Measurements from ENCODE around the gene UNC79. TPM values are rescaled to one million over a fixed set of nuclear protein-coding genes. Genes with fewer than 3 reads are reported as not detected.

Gene UNC79
- total RNA-seq, 2 experiments from 2014 or later = 0.04 to 0.05 TPM

- POLR2A ChIA-PET = no interaction called here
- Mint-ChIP-seq H3K9me3 (no peaks in the 10 kb centered on the region), H3K27me3 (peaks cover 15% of the 10 kb centered on the region)
Measured at GRCh38 chr14:93549595-93549994, 118.9 kb downstream of the UNC79 start.

DNA sequence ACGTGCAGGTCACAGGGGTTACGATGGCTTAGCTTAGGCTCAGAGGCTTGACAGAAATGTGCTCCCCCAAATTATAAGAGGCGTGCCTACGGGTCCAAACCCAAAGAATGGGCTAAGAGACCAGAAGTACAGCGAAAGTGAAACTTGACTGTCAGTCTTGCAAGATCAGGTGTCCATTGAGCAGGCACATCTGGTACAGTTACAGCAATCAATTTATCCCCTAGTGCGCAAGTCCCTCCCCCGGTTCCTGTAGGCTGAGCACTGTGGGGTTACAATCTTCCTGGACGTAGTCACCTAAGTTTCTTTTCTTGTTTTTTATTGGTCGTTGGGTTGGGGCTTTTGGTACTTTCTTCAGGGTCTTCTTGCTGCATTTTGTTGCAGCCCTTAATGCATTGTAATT lies 134.2 kb downstream of the UNC79 start:
- ChIA-PET CTCF (no interaction called here), POLR2A (no interaction called here)
- H3K4me3 Mint-ChIP-seq = no peak overlapping the region
- intact Hi-C loops (cut with micrococcal nuclease) = no loop called here
- no peaks in the 10 kb centered on the region for H3K36me3 Mint-ChIP-seq (ENCODE audit: low read depth)
- H3K27ac Mint-ChIP-seq = no peak overlapping the region
- TF ChIP-seq, protein P1, sequence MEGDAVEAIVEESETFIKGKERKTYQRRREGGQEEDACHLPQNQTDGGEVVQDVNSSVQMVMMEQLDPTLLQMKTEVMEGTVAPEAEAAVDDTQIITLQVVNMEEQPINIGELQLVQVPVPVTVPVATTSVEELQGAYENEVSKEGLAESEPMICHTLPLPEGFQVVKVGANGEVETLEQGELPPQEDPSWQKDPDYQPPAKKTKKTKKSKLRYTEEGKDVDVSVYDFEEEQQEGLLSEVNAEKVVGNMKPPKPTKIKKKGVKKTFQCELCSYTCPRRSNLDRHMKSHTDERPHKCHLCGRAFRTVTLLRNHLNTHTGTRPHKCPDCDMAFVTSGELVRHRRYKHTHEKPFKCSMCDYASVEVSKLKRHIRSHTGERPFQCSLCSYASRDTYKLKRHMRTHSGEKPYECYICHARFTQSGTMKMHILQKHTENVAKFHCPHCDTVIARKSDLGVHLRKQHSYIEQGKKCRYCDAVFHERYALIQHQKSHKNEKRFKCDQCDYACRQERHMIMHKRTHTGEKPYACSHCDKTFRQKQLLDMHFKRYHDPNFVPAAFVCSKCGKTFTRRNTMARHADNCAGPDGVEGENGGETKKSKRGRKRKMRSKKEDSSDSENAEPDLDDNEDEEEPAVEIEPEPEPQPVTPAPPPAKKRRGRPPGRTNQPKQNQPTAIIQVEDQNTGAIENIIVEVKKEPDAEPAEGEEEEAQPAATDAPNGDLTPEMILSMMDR (IDR thresholded peaks at IDR 0.05) = no peak
- no peaks in the 10 kb centered on the region for H3K4me1 Mint-ChIP-seq (ENCODE audit: low read depth)
- no peaks in the 10 kb centered on the region for H3K9me3 Mint-ChIP-seq
- H3K27me3 Mint-ChIP-seq = peaks cover 11% of the 10 kb centered on the region
- no peak for ATAC-seq
- DNase-seq = no peak

More at GRCh38 chr14:93549595-93549994, 118.9 kb downstream of the UNC79 start:
- Mint-ChIP-seq H3K4me1 (ENCODE audit: low read depth) (no peaks in the 10 kb centered on the region), H3K27ac (no peak overlapping the region), H3K36me3 (ENCODE audit: low read depth) (no peaks in the 10 kb centered on the region), H3K4me3 (no peak overlapping the region)
- intact Hi-C loops (cut with micrococcal nuclease) = no loop called here
- CTCF ChIA-PET = no interaction called here
- ATAC-seq (no peak), DNase-seq (no peak)
- TF ChIP-seq, protein P1 (IDR thresholded peaks at IDR 0.05) = no peak

DNA sequence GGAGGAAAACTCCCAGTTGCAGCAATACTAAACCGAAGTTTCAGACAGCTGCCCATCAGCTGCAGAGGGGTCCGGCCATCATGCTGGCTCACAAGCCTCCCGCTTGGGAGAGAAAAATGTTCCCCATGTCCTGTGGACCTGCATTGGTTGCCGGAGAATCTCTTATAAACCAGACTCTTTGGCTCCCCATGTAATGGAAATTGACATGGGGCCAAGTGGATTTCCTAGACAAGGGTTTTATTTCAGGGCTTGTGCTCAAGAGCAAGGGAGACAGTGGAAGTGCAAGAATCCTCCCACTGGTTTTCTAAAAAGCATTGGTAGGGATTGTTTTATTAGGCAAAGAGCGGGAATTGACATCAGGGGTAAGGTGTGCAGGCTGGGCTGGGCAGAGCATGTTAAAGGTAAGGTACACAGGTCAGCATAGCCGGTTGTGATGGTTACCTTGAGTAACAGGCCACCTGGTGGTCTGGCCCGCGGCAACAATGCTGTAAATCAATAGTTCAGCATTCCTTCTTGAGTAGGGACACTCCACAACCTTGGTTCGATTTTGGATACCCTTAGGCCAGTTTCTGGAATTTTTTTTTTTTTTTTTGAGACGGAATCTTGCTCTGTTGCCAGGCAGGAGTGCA lies 135.4 kb downstream of the UNC79 start:
- H3K9me3 Mint-ChIP-seq = no peaks in the 10 kb centered on the region
- DNase-seq (no peak), ATAC-seq (no peak)
- no peak overlapping the region for H3K27ac Mint-ChIP-seq
- H3K27me3 Mint-ChIP-seq = peaks cover 13% of the 10 kb centered on the region
- ChIA-PET POLR2A (no interaction called here), CTCF (no interaction called here)
- H3K4me1 Mint-ChIP-seq (ENCODE audit: low read depth) = no peaks in the 10 kb centered on the region
- intact Hi-C loops (cut with micrococcal nuclease) = no loop called here
- H3K4me3 Mint-ChIP-seq = no peak overlapping the region
- TF ChIP-seq, protein P1 (IDR thresholded peaks at IDR 0.05) = no peak
- no peaks in the 10 kb centered on the region for H3K36me3 Mint-ChIP-seq (ENCODE audit: low read depth)

GRCh38 chr14:93571275-93571674 lies 140.5 kb downstream of the UNC79 start:
- DNase-seq (no peak), ATAC-seq (no peak)
- H3K4me1 Mint-ChIP-seq (ENCODE audit: low read depth) = no peaks in the 10 kb centered on the region
- H3K36me3 Mint-ChIP-seq (ENCODE audit: low read depth) = no peaks in the 10 kb centered on the region
- no peaks in the 10 kb centered on the region for H3K9me3 Mint-ChIP-seq
- ChIA-PET CTCF (interaction anchor here (1.8 kb wide), 1 partner anchor 10 kb away, joined by 4 read pairs; no protein-coding TSS in a partner anchor), POLR2A (no interaction called here)
- intact Hi-C loops (cut with micrococcal nuclease) = no loop called here
- H3K4me3 Mint-ChIP-seq = no peak overlapping the region
- peaks cover 9% of the 10 kb centered on the region for H3K27me3 Mint-ChIP-seq
- TF ChIP-seq, protein P1 (IDR thresholded peaks at IDR 0.05) = no peak
- no peak overlapping the region for H3K27ac Mint-ChIP-seq

GRCh38 chr14:93579178-93579577 lies 148.4 kb downstream of the UNC79 start:
- peaks cover 7% of the 10 kb centered on the region for H3K27me3 Mint-ChIP-seq
- no peak overlapping the region for H3K27ac Mint-ChIP-seq
- CTCF ChIA-PET = no interaction called here
- ATAC-seq = no peak
- H3K9me3 Mint-ChIP-seq = no peaks in the 10 kb centered on the region
- H3K4me3 Mint-ChIP-seq = no peak overlapping the region
- no peaks in the 10 kb centered on the region for H3K4me1 Mint-ChIP-seq (ENCODE audit: low read depth)
- H3K36me3 Mint-ChIP-seq (ENCODE audit: low read depth) = no peaks in the 10 kb centered on the region
- TF ChIP-seq, protein P1 (IDR thresholded peaks at IDR 0.05) = no peak
- intact Hi-C loops (cut with micrococcal nuclease) = no loop called here
- POLR2A ChIA-PET = no interaction called here
- no peak for DNase-seq
